Skeletal muscle tissue (tissue), 5 donors: ENCODE measurements around the gene CEND1. TPM values are rescaled to one million over a fixed set of nuclear protein-coding genes. Genes with fewer than 3 reads are reported as not detected.
"Not testable (repeated sequence)": the region's sequence is repeated elsewhere in the genome, so short reads cannot be mapped to it uniquely, and the experiment has no call there.

Experiments used
- H3K27ac ChIP-seq: one replicate; pipeline ENCODE4 v1.7.0; 2013; ENCODE audit warnings: mild to moderate bottlenecking, low read depth, low read length, inconsistent platforms
- H3K27me3 ChIP-seq, 3 donors: one replicate each; pipeline ENCODE4 v1.7.0; 2013; ENCODE audit warnings: low read length in 3 of 3; ENCODE audit not compliant: control insufficient read depth in 3 of 3, insufficient read depth in 3 of 3
- H3K36me3 ChIP-seq, 3 donors: one replicate each; pipeline ENCODE4 v1.7.0; 2013; ENCODE audit warnings: low read length in 3 of 3; ENCODE audit not compliant: control insufficient read depth in 3 of 3, insufficient read depth in 3 of 3
- H3K4me1 ChIP-seq, 3 donors: one replicate each; pipeline ENCODE4 v1.7.0; 2013; ENCODE audit warnings: low read length in 3 of 3, mild to moderate bottlenecking in 3 of 3; ENCODE audit not compliant: control insufficient read depth in 3 of 3, insufficient read depth in 3 of 3
- H3K4me3 ChIP-seq, 3 donors: one replicate each; pipeline ENCODE4 v1.7.0; 2013; ENCODE audit warnings: low read length in 3 of 3
- H3K9ac ChIP-seq, 3 donors: one replicate each; pipeline ENCODE4 v1.7.0; 2013; ENCODE audit warnings: low read length in 3 of 3, mild to moderate bottlenecking in 3 of 3, moderate library complexity in 2 of 3, low read depth in 1 of 3
- H3K9me3 ChIP-seq, 3 donors: one replicate each; pipeline ENCODE4 v1.7.0; 2013; ENCODE audit warnings: low read length in 3 of 3; ENCODE audit not compliant: control insufficient read depth in 3 of 3
- small RNA-seq: library from RNA; depleted of rRNA; stranded (forward); fragments of <200 nt; gene quantifications from one replicate; pipeline ENCODE3, GENCODE V24; 2014
- total RNA-seq: library from RNA; depleted of rRNA; stranded (reverse); fragments of >200 nt; gene quantifications from one replicate; pipeline ENCODE4 v1.2.3, GENCODE V29; 2014
- donor health status: Osteomylitis.

Gene CEND1
- total RNA-seq, 1 donor from 2014 or later, result not detected

GRCh38 chr11:746289-747157 lies 43.4 kb downstream of the CEND1 start:
- Histone ChIP-seq H3K9me3 (no peaks in the 10 kb centered on the region), H3K4me3 (peak overlapping the region; percentile 40 to 86 (median 85)), H3K36me3 (no peaks in the 10 kb centered on the region), H3K27me3 (peaks cover 0 to 2% (median 0%) of the 10 kb centered on the region in 3 donors), H3K4me1 (peaks cover 18 to 21% (median 20%) of the 10 kb centered on the region in 3 donors), H3K27ac (peak overlapping the region; percentile 84), H3K9ac (peak overlapping the region; percentile 72 to 93 (median 92))

GRCh38 chr11:745428-745827 lies 44.5 kb downstream of the CEND1 start:
- Histone ChIP-seq H3K9ac (no peak overlapping the region), H3K36me3 (no peaks in the 10 kb centered on the region), H3K4me3 (no peak overlapping the region), H3K4me1 (peaks cover 18 to 21% (median 20%) of the 10 kb centered on the region in 3 donors), H3K9me3 (no peaks in the 10 kb centered on the region), H3K27me3 (peaks cover 0 to 2% (median 0%) of the 10 kb centered on the region in 3 donors), H3K27ac (no peak overlapping the region)

- no peak overlapping the region for H3K9ac ChIP-seq
- H3K4me1 ChIP-seq, result peaks cover 0 to 5% (median 2%) of the 10 kb centered on the region in 3 donors
- peaks cover 0 to 2% (median 0%) of the 10 kb centered on the region in 3 donors for H3K27me3 ChIP-seq
- H3K9me3 ChIP-seq, result no peaks in the 10 kb centered on the region
- no peaks in the 10 kb centered on the region for H3K36me3 ChIP-seq
- H3K4me3 ChIP-seq, result no peak overlapping the region
- H3K27ac ChIP-seq, result no peak overlapping the region
Observed at GRCh38 chr11:742571-743201, 47.2 kb downstream of the CEND1 start.

GRCh38 chr11:742156-742546 lies 47.7 kb downstream of the CEND1 start:
- H3K4me1 ChIP-seq, result peaks cover 0 to 5% (median 0%) of the 10 kb centered on the region in 3 donors
- no peaks in the 10 kb centered on the region for H3K9me3 ChIP-seq
- peaks cover 0 to 5% (median 0%) of the 10 kb centered on the region in 3 donors for H3K27me3 ChIP-seq
- H3K4me3 ChIP-seq, result no peak overlapping the region
- H3K9ac ChIP-seq, result no peak overlapping the region
- H3K36me3 ChIP-seq, result no peaks in the 10 kb centered on the region
- H3K27ac ChIP-seq, result no peak overlapping the region

- H3K4me1 ChIP-seq, H3K9ac ChIP-seq, H3K4me3 ChIP-seq, H3K36me3 ChIP-seq, H3K27ac ChIP-seq, H3K9me3 ChIP-seq: not testable (repeated sequence)
- peaks cover 0 to 12% (median 9%) of the 10 kb centered on the region in 3 donors for H3K27me3 ChIP-seq
Observed at GRCh38 chr11:737899-738298, 52.0 kb downstream of the CEND1 start.

- peaks cover 0 to 10% (median 9%) of the 10 kb centered on the region in 3 donors for H3K27me3 ChIP-seq
- no peak overlapping the region for H3K9ac ChIP-seq
- no peak overlapping the region for H3K4me3 ChIP-seq
- no peak overlapping the region for H3K27ac ChIP-seq
- H3K9me3 ChIP-seq, result no peaks in the 10 kb centered on the region
- no peaks in the 10 kb centered on the region for H3K4me1 ChIP-seq
- no peaks in the 10 kb centered on the region for H3K36me3 ChIP-seq
Observed at GRCh38 chr11:737366-737765, 52.5 kb downstream of the CEND1 start.

Small RNA genes lying within 50 kb of the gene (small RNA-seq; reads per million reads assigned to genes)
- not detected for gene SNORA52

Other genes with a start within 250 kb of the CEND1 start
- gene LMNTD2, start 229.4 kb downstream of the CEND1 start, total RNA-seq, result under 0.01 TPM
- gene RASSF7, start 229.1 kb downstream of the CEND1 start, total RNA-seq, result 0.52 TPM
- 21.9 TPM for gene PHRF1, start 213.6 kb downstream of the CEND1 start, total RNA-seq
- gene IRF7, start 174.1 kb downstream of the CEND1 start, total RNA-seq, result 6.8 TPM
- 1.0 TPM for gene CDHR5, start 165.1 kb downstream of the CEND1 start, total RNA-seq
- gene SCT, start 162.9 kb downstream of the CEND1 start, total RNA-seq, result 74.6 TPM
- not detected for gene DRD4, start 152.8 kb downstream of the CEND1 start, total RNA-seq
- 17.2 TPM for gene DEAF1, start 94.9 kb downstream of the CEND1 start, total RNA-seq
- 5.7 TPM for gene TMEM80, start 94.3 kb downstream of the CEND1 start, total RNA-seq
- gene EPS8L2, start 83.9 kb downstream of the CEND1 start, total RNA-seq, result 1.0 TPM
- 78.3 TPM for gene TALDO1, start 42.6 kb downstream of the CEND1 start, total RNA-seq
- 14.6 TPM for gene GATD1, start 12.6 kb downstream of the CEND1 start, total RNA-seq
- 2.6 TPM for gene SLC25A22, start 8.2 kb upstream of the CEND1 start, total RNA-seq
- gene PIDD1, start 15.1 kb upstream of the CEND1 start, total RNA-seq, result 2.1 TPM
- 414 TPM for gene RPLP2, start 19.9 kb upstream of the CEND1 start, total RNA-seq
- gene PNPLA2, start 28.8 kb upstream of the CEND1 start, total RNA-seq, result 13.6 TPM
- gene CRACR2B, start 37.8 kb upstream of the CEND1 start, total RNA-seq, result 5.7 TPM
- 94.5 TPM for gene CD151, start 42.9 kb upstream of the CEND1 start, total RNA-seq
- 46.4 TPM for gene POLR2L, start 52.4 kb upstream of the CEND1 start, total RNA-seq
- 42.3 TPM for gene TSPAN4, start 52.8 kb upstream of the CEND1 start, total RNA-seq
- 26.1 TPM for gene CHID1, start 120.7 kb upstream of the CEND1 start, total RNA-seq
- gene AP2A2, start 135.8 kb upstream of the CEND1 start, total RNA-seq, result 17.7 TPM
- gene MUC6, start 246.6 kb upstream of the CEND1 start, total RNA-seq, result not detected